Liver (tissue), 3 donors: ENCODE results near the gene BCAS1.

Source experiments
- EGR1 ChIP-seq, 2 donors: IDR thresholded peaks; 2 replicates each; pipeline ENCODE4 v1.6.1; 2016 to 2018; ENCODE audit warnings: antibody characterized with exemption in 2 of 2, low read depth in 2 of 2
- TAF1 ChIP-seq: conservative IDR thresholded peaks from 2 replicates; pipeline ENCODE4 v1.6.1; 2016; ENCODE audit warnings: antibody characterized with exemption, mild to moderate bottlenecking
- TF ChIP-seq, protein P1 (sequence below): IDR thresholded peaks from 2 replicates; pipeline ENCODE4 v1.6.1; 2016; ENCODE audit warnings: antibody characterized with exemption
- TF ChIP-seq, protein P2 (sequence below): fragments of 150-350 bp; IDR thresholded peaks from 2 replicates; pipeline ENCODE4 v1.5.1; 2017; ENCODE audit warnings: improper control_type of control experiment, low read depth, low read length; ENCODE audit not compliant: missing input control
- donor health status: healthy.
- donor health status: healthy.

DNA sequence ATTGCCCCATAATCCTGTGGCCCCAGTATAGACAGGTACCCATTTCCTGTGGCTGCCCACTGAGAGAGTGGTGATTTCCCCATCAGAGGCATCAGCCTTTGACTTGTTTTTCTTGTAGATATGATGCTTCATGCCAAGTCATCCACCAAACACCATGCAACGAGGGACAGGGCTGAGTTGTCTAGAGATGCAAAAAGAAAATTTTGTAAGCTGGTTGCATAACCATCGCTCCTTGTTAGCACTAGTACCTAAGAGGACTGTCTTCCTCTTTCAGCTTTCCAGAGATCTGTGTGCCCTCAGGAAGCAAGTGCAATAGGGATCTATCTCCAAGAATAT lies 166.8 kb downstream of the BCAS1 start:
- no peak for TF ChIP-seq TAF1
- TF ChIP-seq, protein P1, sequence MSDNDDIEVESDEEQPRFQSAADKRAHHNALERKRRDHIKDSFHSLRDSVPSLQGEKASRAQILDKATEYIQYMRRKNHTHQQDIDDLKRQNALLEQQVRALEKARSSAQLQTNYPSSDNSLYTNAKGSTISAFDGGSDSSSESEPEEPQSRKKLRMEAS: no peak
- TF ChIP-seq, protein P2, sequence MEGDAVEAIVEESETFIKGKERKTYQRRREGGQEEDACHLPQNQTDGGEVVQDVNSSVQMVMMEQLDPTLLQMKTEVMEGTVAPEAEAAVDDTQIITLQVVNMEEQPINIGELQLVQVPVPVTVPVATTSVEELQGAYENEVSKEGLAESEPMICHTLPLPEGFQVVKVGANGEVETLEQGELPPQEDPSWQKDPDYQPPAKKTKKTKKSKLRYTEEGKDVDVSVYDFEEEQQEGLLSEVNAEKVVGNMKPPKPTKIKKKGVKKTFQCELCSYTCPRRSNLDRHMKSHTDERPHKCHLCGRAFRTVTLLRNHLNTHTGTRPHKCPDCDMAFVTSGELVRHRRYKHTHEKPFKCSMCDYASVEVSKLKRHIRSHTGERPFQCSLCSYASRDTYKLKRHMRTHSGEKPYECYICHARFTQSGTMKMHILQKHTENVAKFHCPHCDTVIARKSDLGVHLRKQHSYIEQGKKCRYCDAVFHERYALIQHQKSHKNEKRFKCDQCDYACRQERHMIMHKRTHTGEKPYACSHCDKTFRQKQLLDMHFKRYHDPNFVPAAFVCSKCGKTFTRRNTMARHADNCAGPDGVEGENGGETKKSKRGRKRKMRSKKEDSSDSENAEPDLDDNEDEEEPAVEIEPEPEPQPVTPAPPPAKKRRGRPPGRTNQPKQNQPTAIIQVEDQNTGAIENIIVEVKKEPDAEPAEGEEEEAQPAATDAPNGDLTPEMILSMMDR: no peak
- no peak for TF ChIP-seq EGR1 (IDR thresholded peaks at IDR 0.05; ENCODE audit: low read depth in 2 of 2)
